ENCODE measurements around the gene IFT81.

- TF ChIP-seq CTCF (IDR thresholded peaks at IDR 0.05; ENCODE audit: low read length) (no peak), EZH2 (optimal IDR thresholded peaks at IDR 0.05; ENCODE audit: low read depth, low read length) (no peak)
Measured at GRCh38 chr12:110111476-110112334, 12.5 kb upstream of the IFT81 start.
